ENCODE data around the gene GRM7. TPM values are rescaled to one million over a fixed set of nuclear protein-coding genes. Genes with fewer than 3 reads are reported as not detected.

Gene GRM7
- total RNA-seq, 2 experiments from 2014 or later, result not detected

- Histone ChIP-seq H3K27ac (ENCODE audit: low read depth, low read length, poor library complexity, severe bottlenecking) (no peak overlapping the region), H3K4me2 (ENCODE audit: low read length) (no peak overlapping the region), H2AFZ (ENCODE audit: low read length) (no peak overlapping the region), H3K9me3 (ENCODE audit: low read length) (no peaks in the 10 kb centered on the region), H3K79me2 (ENCODE audit: insufficient read depth, low read depth, low read length) (no peaks in the 10 kb centered on the region), H3K36me3 (ENCODE audit: insufficient read depth, low read length) (no peaks in the 10 kb centered on the region), H3K4me3 (ENCODE audit: low read depth, low read length, poor library complexity, severe bottlenecking) (no peak overlapping the region), H4K20me1 (ENCODE audit: insufficient read depth, low read length) (no peaks in the 10 kb centered on the region), H3K9me2 (ENCODE audit: insufficient read depth, low read length) (no peaks in the 10 kb centered on the region), H3K4me1 (ENCODE audit: insufficient read depth, low read length, poor library complexity, severe bottlenecking) (peaks cover 9% of the 10 kb centered on the region)
- CTCF ChIA-PET (ENCODE audit: unreplicated experiment), result no interaction called here
- TF ChIP-seq, protein P1, sequence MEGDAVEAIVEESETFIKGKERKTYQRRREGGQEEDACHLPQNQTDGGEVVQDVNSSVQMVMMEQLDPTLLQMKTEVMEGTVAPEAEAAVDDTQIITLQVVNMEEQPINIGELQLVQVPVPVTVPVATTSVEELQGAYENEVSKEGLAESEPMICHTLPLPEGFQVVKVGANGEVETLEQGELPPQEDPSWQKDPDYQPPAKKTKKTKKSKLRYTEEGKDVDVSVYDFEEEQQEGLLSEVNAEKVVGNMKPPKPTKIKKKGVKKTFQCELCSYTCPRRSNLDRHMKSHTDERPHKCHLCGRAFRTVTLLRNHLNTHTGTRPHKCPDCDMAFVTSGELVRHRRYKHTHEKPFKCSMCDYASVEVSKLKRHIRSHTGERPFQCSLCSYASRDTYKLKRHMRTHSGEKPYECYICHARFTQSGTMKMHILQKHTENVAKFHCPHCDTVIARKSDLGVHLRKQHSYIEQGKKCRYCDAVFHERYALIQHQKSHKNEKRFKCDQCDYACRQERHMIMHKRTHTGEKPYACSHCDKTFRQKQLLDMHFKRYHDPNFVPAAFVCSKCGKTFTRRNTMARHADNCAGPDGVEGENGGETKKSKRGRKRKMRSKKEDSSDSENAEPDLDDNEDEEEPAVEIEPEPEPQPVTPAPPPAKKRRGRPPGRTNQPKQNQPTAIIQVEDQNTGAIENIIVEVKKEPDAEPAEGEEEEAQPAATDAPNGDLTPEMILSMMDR (conservative IDR thresholded peaks at IDR 0.05; ENCODE audit: low read length), result no peak
- no peak for TF ChIP-seq EZH2phosphoT487 (IDR thresholded peaks at IDR 0.05; ENCODE audit: borderline replicate concordance, low read depth, low read length)
- intact Hi-C loops (cut with micrococcal nuclease; ENCODE audit: unreplicated experiment), result no loop called here
- POLR2A ChIA-PET, result interaction anchor here (0.7 to 1.4 kb wide), 3 partner anchors 9 to 12 kb away, joined by 4 to 5 read pairs (median 4); no protein-coding TSS in a partner anchor
- BruUV-seq (replicated peaks), result no TSS peak
- no peak for DNase-seq (ENCODE audit: low spot score)
Observed at GRCh38 chr3:7692866-7693265, 832.0 kb downstream of the GRM7 start.

GRCh38 chr3:7693976-7694375, 833.1 kb downstream of the GRM7 start:
- no peak overlapping the region for H3K4me2 ChIP-seq (ENCODE audit: low read length)
- no peak overlapping the region for H2AFZ ChIP-seq (ENCODE audit: low read length)
- intact Hi-C loops (cut with micrococcal nuclease; ENCODE audit: unreplicated experiment), result no loop called here
- no peak for DNase-seq (ENCODE audit: low spot score)
- TF ChIP-seq, protein P1 (conservative IDR thresholded peaks at IDR 0.05; ENCODE audit: low read length), result no peak
- no peak for TF ChIP-seq EZH2phosphoT487 (IDR thresholded peaks at IDR 0.05; ENCODE audit: borderline replicate concordance, low read depth, low read length)
- ChIA-PET CTCF (ENCODE audit: unreplicated experiment) (no interaction called here), POLR2A (interaction anchor here (1.0 to 1.4 kb wide), 2 partner anchors 11 to 13 kb away, joined by 4 to 5 read pairs; no protein-coding TSS in a partner anchor)
- no peak overlapping the region for H3K27ac ChIP-seq (ENCODE audit: low read depth, low read length, poor library complexity, severe bottlenecking)
- H4K20me1 ChIP-seq (ENCODE audit: insufficient read depth, low read length), result no peaks in the 10 kb centered on the region
- no peaks in the 10 kb centered on the region for H3K36me3 ChIP-seq (ENCODE audit: insufficient read depth, low read length)
- H3K79me2 ChIP-seq (ENCODE audit: insufficient read depth, low read depth, low read length), result no peaks in the 10 kb centered on the region
- peaks cover 9% of the 10 kb centered on the region for H3K4me1 ChIP-seq (ENCODE audit: insufficient read depth, low read length, poor library complexity, severe bottlenecking)
- no peaks in the 10 kb centered on the region for H3K9me2 ChIP-seq (ENCODE audit: insufficient read depth, low read length)
- BruUV-seq (replicated peaks), result no TSS peak
- H3K4me3 ChIP-seq (ENCODE audit: low read depth, low read length, poor library complexity, severe bottlenecking), result no peak overlapping the region
- H3K9me3 ChIP-seq (ENCODE audit: low read length), result no peaks in the 10 kb centered on the region

- Histone ChIP-seq H2AFZ (ENCODE audit: low read length) (no peak overlapping the region), H3K27ac (ENCODE audit: low read depth, low read length, poor library complexity, severe bottlenecking) (no peak overlapping the region), H3K4me3 (ENCODE audit: low read depth, low read length, poor library complexity, severe bottlenecking) (no peak overlapping the region), H3K79me2 (ENCODE audit: insufficient read depth, low read depth, low read length) (no peaks in the 10 kb centered on the region), H3K9me3 (ENCODE audit: low read length) (no peaks in the 10 kb centered on the region), H3K9me2 (ENCODE audit: insufficient read depth, low read length) (no peaks in the 10 kb centered on the region), H4K20me1 (ENCODE audit: insufficient read depth, low read length) (no peaks in the 10 kb centered on the region), H3K4me1 (ENCODE audit: insufficient read depth, low read length, poor library complexity, severe bottlenecking) (peaks cover 9% of the 10 kb centered on the region), H3K4me2 (ENCODE audit: low read length) (no peak overlapping the region), H3K36me3 (ENCODE audit: insufficient read depth, low read length) (no peaks in the 10 kb centered on the region)
- intact Hi-C loops (cut with micrococcal nuclease; ENCODE audit: unreplicated experiment), result no loop called here
- no peak for TF ChIP-seq EZH2phosphoT487 (IDR thresholded peaks at IDR 0.05; ENCODE audit: borderline replicate concordance, low read depth, low read length)
- TF ChIP-seq, protein P1 (conservative IDR thresholded peaks at IDR 0.05; ENCODE audit: low read length), result no peak
- BruUV-seq (replicated peaks), result no TSS peak
- POLR2A ChIA-PET, result no interaction called here
- DNase-seq (ENCODE audit: low spot score), result no peak
- CTCF ChIA-PET (ENCODE audit: unreplicated experiment), result interaction anchor here (1.0 kb wide), 1 partner anchor 9 kb away, joined by 3 read pairs; no protein-coding TSS in a partner anchor
Observed at GRCh38 chr3:7695049-7695448, 834.1 kb downstream of the GRM7 start.
